Keratinocyte (primary cell): ENCODE results near the gene OR2AG2. TPM values are rescaled to one million over a fixed set of nuclear protein-coding genes. Genes with fewer than 3 reads are reported as not detected.

Experiments
- DNase-seq: peaks from one replicate; pipeline ENCODE4 v3.0.0-alpha.2; 2011; ENCODE audit warnings: low read depth, missing footprints, low spot score
- FAIRE-seq: peaks from 2 replicates; lab custom pipeline; 2011; peaks lifted over from hg19 to GRCh38; lab: Jason Lieb, UNC
- H2AFZ ChIP-seq: 2 replicates; pipeline ENCODE4 v1.6.0; 2012; ENCODE audit warnings: low read length, control low read depth, inconsistent platforms; ENCODE audit not compliant: control insufficient read depth
- H3K27ac ChIP-seq: 2 replicates; pipeline ENCODE4 v1.5.1; 2011; ENCODE audit warnings: low read length; ENCODE audit not compliant: control insufficient read depth, insufficient read depth
- H3K27me3 ChIP-seq: 3 replicates; pipeline ENCODE4 v1.6.0; 2011; ENCODE audit warnings: low read length; ENCODE audit not compliant: control insufficient read depth, insufficient read depth; ENCODE audit errors: extremely low read depth
- H3K36me3 ChIP-seq, 2 experiments: 2 replicates in 1 of 2; 3 replicates in 1 of 2; pipeline ENCODE4 v1.5.1; 2011; ENCODE audit warnings: low read length in 2 of 2, mild to moderate bottlenecking in 1 of 2; ENCODE audit not compliant: control insufficient read depth in 2 of 2, insufficient read depth in 2 of 2; ENCODE audit errors: extremely low read depth in 1 of 2
- H3K4me1 ChIP-seq: 3 replicates; pipeline ENCODE4 v1.5.1; 2011; ENCODE audit warnings: low read length; ENCODE audit not compliant: control insufficient read depth, insufficient read depth; ENCODE audit errors: extremely low read depth
- H3K4me2 ChIP-seq: 3 replicates; pipeline ENCODE4 v1.6.0; 2011; ENCODE audit warnings: low read depth, low read length; ENCODE audit not compliant: control insufficient read depth, insufficient read depth; ENCODE audit errors: extremely low read depth
- H3K4me3 ChIP-seq, 3 experiments: fragments of 200-600 bp in 1 of 3; sonication (generic) in 1 of 3; 2 replicates in 2 of 3; 3 replicates in 1 of 3; pipeline ENCODE4 v1.5.1; 2011 to 2016; ENCODE audit warnings: low read length in 3 of 3, mild to moderate bottlenecking in 3 of 3, control low read depth in 2 of 3, inconsistent platforms in 1 of 3, low read depth in 1 of 3, mixed read lengths in 1 of 3, mixed run types in 1 of 3, moderate library complexity in 1 of 3; ENCODE audit not compliant: control insufficient read depth in 2 of 3, insufficient read depth in 2 of 3; ENCODE audit errors: extremely low read depth in 1 of 3
- H3K79me2 ChIP-seq: 2 replicates; pipeline ENCODE4 v1.6.0; 2012; ENCODE audit warnings: low read length; ENCODE audit not compliant: control insufficient read depth, insufficient read depth
- H3K9ac ChIP-seq: 3 replicates; pipeline ENCODE4 v1.6.0; 2011; ENCODE audit warnings: low read length; ENCODE audit not compliant: control insufficient read depth, insufficient read depth; ENCODE audit errors: extremely low read depth
- H3K9me1 ChIP-seq: 3 replicates; pipeline ENCODE4 v1.6.0; 2011; ENCODE audit warnings: low read length; ENCODE audit not compliant: control insufficient read depth, insufficient read depth; ENCODE audit errors: extremely low read depth
- H3K9me3 ChIP-seq: 2 replicates; pipeline ENCODE4 v1.5.1; 2012; ENCODE audit warnings: low read depth, low read length; ENCODE audit not compliant: control insufficient read depth
- H4K20me1 ChIP-seq: 3 replicates; pipeline ENCODE4 v1.6.0; 2011; ENCODE audit warnings: low read length; ENCODE audit not compliant: control insufficient read depth, insufficient read depth; ENCODE audit errors: extremely low read depth
- CTCF ChIP-seq, 3 experiments: IDR thresholded peaks in 1 of 3; conservative IDR thresholded peaks in 1 of 3; optimal IDR thresholded peaks in 1 of 3; 2 replicates in 2 of 3; 3 replicates in 1 of 3; pipeline versions ENCODE3 to v1.5.1; 2011; ENCODE audit warnings: low read length in 3 of 3, mild to moderate bottlenecking in 3 of 3, moderate library complexity in 2 of 3, control low read depth in 1 of 3, inconsistent platforms in 1 of 3; ENCODE audit not compliant: insufficient read depth in 2 of 3; ENCODE audit errors: extremely low read depth in 1 of 3
- EZH2 ChIP-seq: IDR thresholded peaks from one replicate; pipeline ENCODE4 v1.6.1; 2012; ENCODE audit warnings: inconsistent platforms, mild to moderate bottlenecking, low read length, moderate library complexity
- dilution Hi-C: fragments of 300-500 bp; cut with MboI; formaldehyde crosslinking; loops from one replicate; pipeline ENCODE4 v1.7.0; 2020; ENCODE audit warnings: low sequenced_read_pairs; ENCODE audit not compliant: extremely low pct_ligation_motif_present
- polyA plus RNA-seq, 5 experiments: library from polyadenylated mRNA; depleted of rRNA in 3 of 5; stranded (reverse) in 3 of 5; stranded (forward) in 1 of 5; unstranded in 1 of 5; fragments of >200 nt; gene quantifications; 1 replicate in 1 of 5; 2 replicates in 3 of 5; 3 replicates in 1 of 5; pipeline versions ENCODE4 v1.2.1 to v1.2.3, GENCODE V29; 2011 to 2012; ENCODE audit warnings: missing spikeins in 2 of 5, low read depth in 1 of 5, low replicate concordance in 1 of 5

The OR2AG2 gene
- polyA plus RNA-seq, 1 donor (not counting 4 experiments of a cell fraction or from before 2014, with no cell fraction given) = 0.04 TPM

- Histone ChIP-seq H3K4me3 (no peak overlapping the region), H3K9me3 (no peaks in the 10 kb centered on the region), H3K79me2 (no peaks in the 10 kb centered on the region), H3K9ac (no peak overlapping the region), H2AFZ (no peak overlapping the region), H3K36me3 (no peaks in the 10 kb centered on the region), H3K4me2 (no peak overlapping the region), H3K4me1 (no peaks in the 10 kb centered on the region), H4K20me1 (no peaks in the 10 kb centered on the region), H3K27ac (no peak overlapping the region), H3K27me3 (no peaks in the 10 kb centered on the region), H3K9me1 (no peaks in the 10 kb centered on the region)
- no peak for DNase-seq
- FAIRE-seq = no peak
- dilution Hi-C loops = no loop called here
- TF ChIP-seq CTCF (optimal IDR thresholded peaks at IDR 0.05 in 1 of 3, IDR thresholded peaks at IDR 0.05 in 1 of 3, conservative IDR thresholded peaks at IDR 0.05 in 1 of 3; ENCODE audit: extremely low read depth in 1 of 3, insufficient read depth in 2 of 3, low read length in 3 of 3) (no peak), EZH2 (no peak)
Measured at GRCh38 chr11:6755953-6756347, 15.8 kb downstream of the OR2AG2 start.

DNA sequence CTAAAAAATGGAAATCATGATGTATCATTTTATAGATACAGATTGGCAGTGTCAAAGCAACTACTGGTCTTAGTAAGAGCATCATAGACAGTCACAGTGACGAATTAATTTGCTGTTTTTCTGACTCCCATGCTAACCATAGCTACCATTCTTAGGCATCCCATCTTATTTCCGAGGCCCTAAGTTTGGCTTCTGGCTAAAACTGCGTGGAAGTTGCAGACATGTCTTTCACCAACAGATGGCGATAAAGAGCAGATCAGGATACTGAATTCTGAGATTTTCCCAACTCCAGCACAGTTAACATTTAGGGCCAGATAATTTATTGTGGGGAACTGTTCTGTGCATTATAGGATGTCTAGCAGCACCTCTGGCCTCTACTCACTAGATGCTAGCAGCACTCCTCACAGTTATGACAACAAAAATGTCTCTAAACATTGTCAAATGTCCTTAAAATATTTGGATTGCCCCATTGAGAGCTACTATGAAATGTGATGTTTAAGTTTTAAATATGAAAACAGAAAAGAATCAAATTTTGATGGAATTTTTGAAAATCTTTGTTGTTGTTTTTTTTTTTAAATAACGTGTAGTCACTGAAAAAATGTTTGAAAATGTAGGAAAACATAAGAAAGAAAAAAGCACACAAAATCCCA is 16.3 kb downstream of the OR2AG2 start:
- dilution Hi-C loops = no loop called here
- H4K20me1 ChIP-seq = no peaks in the 10 kb centered on the region
- H2AFZ ChIP-seq = no peak overlapping the region
- H3K27me3 ChIP-seq = no peaks in the 10 kb centered on the region
- no peaks in the 10 kb centered on the region for H3K79me2 ChIP-seq
- no peaks in the 10 kb centered on the region for H3K36me3 ChIP-seq
- DNase-seq (no peak), FAIRE-seq (peak; percentile 66)
- TF ChIP-seq EZH2 (no peak), CTCF (optimal IDR thresholded peaks at IDR 0.05 in 1 of 3, IDR thresholded peaks at IDR 0.05 in 1 of 3, conservative IDR thresholded peaks at IDR 0.05 in 1 of 3; ENCODE audit: extremely low read depth in 1 of 3, insufficient read depth in 2 of 3, low read length in 3 of 3) (peak; percentile 67 to 82 (median 72))
- no peaks in the 10 kb centered on the region for H3K9me3 ChIP-seq
- H3K4me3 ChIP-seq = no peak overlapping the region
- H3K4me1 ChIP-seq = no peaks in the 10 kb centered on the region
- H3K4me2 ChIP-seq = no peak overlapping the region
- no peak overlapping the region for H3K27ac ChIP-seq
- no peaks in the 10 kb centered on the region for H3K9me1 ChIP-seq
- no peak overlapping the region for H3K9ac ChIP-seq
